Mesodermal cell (in vitro differentiated cells): ENCODE data around the gene TPMT.

Experiments
- H3K27ac ChIP-seq: 2 replicates; pipeline ENCODE4 v1.7.0; 2013; ENCODE audit warnings: mild to moderate bottlenecking, low read depth, low read length, moderate library complexity; ENCODE audit not compliant: severe bottlenecking
- H3K36me3 ChIP-seq: 2 replicates; pipeline ENCODE4 v1.7.1; 2013; ENCODE audit warnings: mild to moderate bottlenecking, low read length, moderate library complexity; ENCODE audit not compliant: control insufficient read depth, insufficient read depth
- H3K4me1 ChIP-seq: one replicate; pipeline ENCODE4 v1.7.1; 2013; ENCODE audit warnings: mild to moderate bottlenecking, low read length; ENCODE audit not compliant: insufficient read depth, control insufficient read depth, poor library complexity, severe bottlenecking
- H3K4me3 ChIP-seq: 2 replicates; pipeline ENCODE4 v1.7.0; 2013; ENCODE audit warnings: low read length, control low read depth, mild to moderate bottlenecking; ENCODE audit not compliant: insufficient read depth, poor library complexity, severe bottlenecking; ENCODE audit errors: extremely low read depth
- H3K9me3 ChIP-seq: 2 replicates; pipeline ENCODE4 v1.7.1; 2013; ENCODE audit warnings: mild to moderate bottlenecking, low read length, moderate library complexity; ENCODE audit not compliant: control insufficient read depth
- WGBS, 2 experiments: methylation state at CpG; one replicate each; pipeline ENCODE4 v1.1.5; 2013; ENCODE audit warnings: missing lambda C conversion rate in 2 of 2; ENCODE audit not compliant: insufficient coverage in 2 of 2; 5-methylcytosine and 5-hydroxymethylcytosine counted together

TPMT gene

GRCh38 chr6:18090349-18090786 lies 64.5 kb downstream of the TPMT start:
- Histone ChIP-seq H3K9me3 (peaks cover 18% of the 10 kb centered on the region), H3K36me3 (no peaks in the 10 kb centered on the region), H3K4me1 (no peaks in the 10 kb centered on the region), H3K4me3 (no peak overlapping the region), H3K27ac (no peak overlapping the region)
- no CpG with 5 or more reads among the region's 1 CpG for WGBS, 2 experiments

- Histone ChIP-seq H3K36me3 (no peaks in the 10 kb centered on the region), H3K4me3 (no peak overlapping the region), H3K4me1 (no peaks in the 10 kb centered on the region), H3K27ac (no peak overlapping the region), H3K9me3 (peaks cover 18% of the 10 kb centered on the region)
- WGBS, 2 experiments = 50% methylated on average over 1 of the region's 5 CpGs; no CpG with 5 or more reads in 1 of the 2 experiments
Measured at GRCh38 chr6:18088419-18089296, 66.2 kb downstream of the TPMT start.

- H3K9me3 ChIP-seq = peaks cover 18% of the 10 kb centered on the region
- H3K36me3 ChIP-seq = no peaks in the 10 kb centered on the region
- H3K4me3 ChIP-seq = no peak overlapping the region
- WGBS, 2 experiments = 87 to 93% methylated on average over 5 of the region's 5 CpGs
- H3K4me1 ChIP-seq = no peaks in the 10 kb centered on the region
- no peak overlapping the region for H3K27ac ChIP-seq
Measured at GRCh38 chr6:18087396-18088165, 67.3 kb downstream of the TPMT start.

GRCh38 chr6:18081025-18081668 lies 73.7 kb downstream of the TPMT start:
- H3K36me3 ChIP-seq = no peaks in the 10 kb centered on the region

GRCh38 chr6:18080544-18080943 lies 74.3 kb downstream of the TPMT start:
- H3K27ac ChIP-seq = no peak overlapping the region
- H3K4me1 ChIP-seq = no peaks in the 10 kb centered on the region
- 90 to 95% methylated on average over 3 to 4 of the region's 4 CpGs for WGBS, 2 experiments
- H3K4me3 ChIP-seq = no peak overlapping the region
- H3K9me3 ChIP-seq = peaks cover 1% of the 10 kb centered on the region
- no peaks in the 10 kb centered on the region for H3K36me3 ChIP-seq

More at GRCh38 chr6:18081025-18081668, 73.7 kb downstream of the TPMT start:
- Histone ChIP-seq H3K4me3 (no peak overlapping the region), H3K4me1 (no peaks in the 10 kb centered on the region), H3K27ac (no peak overlapping the region), H3K9me3 (no peaks in the 10 kb centered on the region)
- WGBS, 2 experiments = 88 to 90% methylated on average over 6 to 8 of the region's 11 CpGs

- Histone ChIP-seq H3K9me3 (peaks cover 8% of the 10 kb centered on the region), H3K4me3 (no peak overlapping the region), H3K36me3 (no peaks in the 10 kb centered on the region), H3K27ac (no peak overlapping the region), H3K4me1 (no peaks in the 10 kb centered on the region)
- WGBS, 2 experiments = 93 to 100% methylated on average over 3 of the region's 3 CpGs
Measured at GRCh38 chr6:18078866-18079265, 76.0 kb downstream of the TPMT start.
